ENCODE measurements around the gene RAB1B.
"Not testable (repeated sequence)": the region's sequence is repeated elsewhere in the genome, so short reads cannot be mapped to it uniquely, and the experiment has no call there.

The RAB1B gene

DNA sequence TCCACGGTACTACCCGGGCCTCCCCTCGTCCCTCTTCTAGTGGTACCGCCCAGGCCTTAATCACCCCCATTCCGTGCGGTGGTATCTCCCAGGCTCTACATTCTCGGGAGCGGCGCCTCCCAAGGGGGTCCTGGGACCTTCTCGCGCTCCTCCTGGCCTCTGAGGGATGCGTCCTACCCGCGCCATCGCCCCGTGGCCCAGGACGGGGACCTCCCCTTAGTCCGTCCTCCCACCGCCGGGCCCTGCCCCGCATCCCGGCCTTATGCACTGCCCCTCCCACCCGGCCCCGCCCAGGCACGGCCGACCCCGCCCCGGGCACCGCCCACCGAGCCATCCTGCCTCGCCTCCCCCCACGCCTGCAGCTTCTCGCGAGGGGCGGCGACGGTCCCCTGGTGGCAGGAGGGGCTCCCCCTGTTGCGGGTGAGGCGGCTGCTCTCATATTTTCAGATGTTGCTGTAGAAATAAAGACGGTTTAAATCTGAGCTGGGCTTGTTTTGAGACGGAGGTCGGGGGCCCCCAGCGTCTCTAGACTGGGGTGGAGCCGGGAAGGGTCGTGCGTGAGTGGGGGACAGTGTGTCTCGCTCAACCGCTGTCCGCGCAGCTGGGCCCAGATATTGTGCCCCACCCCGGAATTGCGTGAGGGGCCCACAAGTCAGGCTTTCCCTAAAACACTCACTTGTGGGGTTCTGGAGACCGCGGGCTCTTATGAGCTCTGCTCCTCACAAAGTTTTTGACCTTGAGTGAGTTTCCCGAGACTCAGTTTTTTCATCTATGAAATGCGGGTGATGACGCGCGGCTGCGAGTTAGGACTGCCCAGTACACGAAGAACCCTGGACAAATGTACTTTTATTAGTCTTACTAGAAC, 828 bp upstream of the RAB1B start:
- peak; percentile 65 for DNase-seq

DNA sequence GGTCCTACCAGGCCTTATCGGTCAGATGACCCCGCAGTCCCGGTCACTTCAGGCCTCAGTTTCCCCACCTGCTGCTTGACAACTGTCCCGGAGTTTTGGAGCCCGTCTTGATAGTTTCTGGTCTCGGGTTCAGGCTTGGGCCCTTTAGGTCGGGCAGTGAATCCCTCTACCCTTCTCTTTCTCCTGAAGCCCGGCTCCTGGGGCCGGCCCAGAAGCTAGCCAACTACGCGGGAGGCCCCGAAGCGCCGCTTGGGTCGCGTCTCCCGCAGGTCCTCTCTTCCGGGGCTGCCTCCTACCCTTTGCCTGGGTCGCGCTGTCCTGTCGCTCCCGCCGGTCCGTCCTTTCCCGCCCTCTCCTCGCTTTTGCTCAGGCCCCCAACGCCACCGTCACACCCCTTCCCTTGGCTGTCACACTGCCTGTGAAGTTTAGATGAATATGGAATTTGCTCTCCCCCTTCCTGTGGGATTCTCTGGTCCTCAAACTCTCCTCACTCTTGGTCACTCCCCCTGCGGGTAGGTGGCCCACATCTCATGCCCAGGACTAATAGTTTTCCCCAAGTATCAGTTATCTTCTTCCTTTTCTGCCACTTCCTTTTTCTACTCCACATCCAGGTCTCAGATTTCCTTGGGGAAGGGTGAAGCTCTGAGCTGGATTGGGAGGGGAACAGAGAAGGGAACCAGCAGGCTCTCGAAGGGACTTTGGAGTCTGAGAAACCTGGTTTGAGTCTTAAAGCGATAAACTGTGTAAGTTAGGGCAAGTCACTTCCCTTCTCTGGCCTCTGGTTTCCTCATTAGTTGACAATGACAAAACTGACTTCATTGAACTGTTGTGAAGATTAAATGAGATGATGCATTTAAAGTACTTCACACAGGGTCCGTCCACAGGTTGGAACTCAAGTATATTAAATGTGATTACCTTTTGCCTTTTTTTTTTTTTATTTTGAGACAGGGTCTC, 790 bp downstream of the RAB1B start:
- DNase-seq: no peak

DNA sequence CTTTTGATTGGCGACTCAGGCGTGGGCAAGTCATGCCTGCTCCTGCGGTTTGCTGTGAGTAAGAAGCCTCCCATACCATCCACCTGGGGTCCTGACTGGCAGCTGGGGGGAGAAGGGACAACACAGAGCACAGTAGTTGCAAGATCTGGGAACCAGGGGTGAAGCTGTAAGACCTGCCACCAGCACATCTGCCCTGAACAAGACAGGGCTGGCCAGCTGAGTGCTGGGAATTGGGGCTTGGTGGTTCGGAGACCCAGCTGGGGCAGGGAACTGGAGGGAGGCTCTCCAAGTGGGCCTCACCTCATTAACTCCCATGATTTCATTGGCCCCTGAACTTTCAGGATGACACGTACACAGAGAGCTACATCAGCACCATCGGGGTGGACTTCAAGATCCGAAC, 3.4 kb downstream of the RAB1B start:
- DNase-seq: no peak

DNA sequence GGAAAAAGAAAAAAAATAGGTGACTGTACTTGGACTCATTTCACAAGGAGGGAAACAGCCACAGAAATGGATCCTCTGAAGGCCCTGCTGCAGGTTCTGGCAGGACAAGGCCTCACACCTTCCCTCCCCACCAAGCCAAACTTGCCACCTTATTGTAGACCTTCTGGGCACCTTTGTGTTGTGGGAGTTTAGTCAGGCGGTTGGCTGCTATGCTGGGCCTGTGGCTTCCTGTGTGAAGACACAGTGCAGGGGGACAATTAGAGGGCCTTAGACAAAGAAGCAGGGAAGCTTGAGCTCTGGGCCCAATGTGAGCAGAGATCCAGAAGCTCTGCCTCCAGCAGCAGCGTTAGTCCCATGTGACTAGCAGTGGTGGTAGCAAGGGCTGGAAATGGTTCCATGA, 4.2 kb downstream of the RAB1B start:
- DNase-seq: no peak

DNA sequence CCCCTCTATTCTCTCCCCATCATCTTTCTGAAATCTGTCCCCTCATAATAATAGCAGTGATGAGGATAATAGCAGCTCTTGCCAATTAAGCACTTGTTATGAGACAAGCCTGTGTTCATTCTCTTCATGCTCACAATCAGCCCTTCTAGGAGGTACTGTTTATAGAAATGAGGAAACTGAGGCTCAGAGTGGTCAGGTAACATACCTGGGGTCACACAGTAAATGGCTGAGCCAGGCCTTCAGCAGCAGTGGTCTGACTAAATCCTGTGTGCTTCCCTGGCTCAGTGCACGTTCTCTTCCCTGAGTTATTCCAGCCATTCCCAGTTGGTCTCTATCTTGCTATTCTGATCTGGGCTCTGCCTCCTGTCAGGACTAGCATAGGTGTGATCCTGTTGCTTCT, 5.8 kb downstream of the RAB1B start:
- no peak for DNase-seq

DNA sequence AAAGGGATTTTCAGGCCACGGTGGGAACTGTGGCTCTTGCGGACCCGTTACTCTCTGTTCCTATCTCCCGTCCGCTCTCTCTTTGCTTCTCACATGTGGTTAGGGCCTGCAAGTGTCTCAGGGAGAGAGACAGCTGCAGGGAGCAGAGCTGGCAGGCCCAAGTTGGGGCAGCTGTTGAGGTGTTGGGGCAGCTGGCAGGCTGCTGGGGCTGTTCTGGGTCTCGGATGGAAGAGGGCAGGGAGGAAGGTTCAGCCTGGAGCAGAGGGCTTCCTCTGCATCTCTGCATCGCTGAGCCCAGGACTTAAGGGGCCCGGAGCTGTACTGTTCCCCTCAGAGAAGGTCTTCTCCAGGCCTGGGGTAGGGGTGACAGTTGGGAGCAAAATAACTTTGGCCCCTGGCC, 7.0 kb downstream of the RAB1B start:
- DNase-seq: no peak

DNA sequence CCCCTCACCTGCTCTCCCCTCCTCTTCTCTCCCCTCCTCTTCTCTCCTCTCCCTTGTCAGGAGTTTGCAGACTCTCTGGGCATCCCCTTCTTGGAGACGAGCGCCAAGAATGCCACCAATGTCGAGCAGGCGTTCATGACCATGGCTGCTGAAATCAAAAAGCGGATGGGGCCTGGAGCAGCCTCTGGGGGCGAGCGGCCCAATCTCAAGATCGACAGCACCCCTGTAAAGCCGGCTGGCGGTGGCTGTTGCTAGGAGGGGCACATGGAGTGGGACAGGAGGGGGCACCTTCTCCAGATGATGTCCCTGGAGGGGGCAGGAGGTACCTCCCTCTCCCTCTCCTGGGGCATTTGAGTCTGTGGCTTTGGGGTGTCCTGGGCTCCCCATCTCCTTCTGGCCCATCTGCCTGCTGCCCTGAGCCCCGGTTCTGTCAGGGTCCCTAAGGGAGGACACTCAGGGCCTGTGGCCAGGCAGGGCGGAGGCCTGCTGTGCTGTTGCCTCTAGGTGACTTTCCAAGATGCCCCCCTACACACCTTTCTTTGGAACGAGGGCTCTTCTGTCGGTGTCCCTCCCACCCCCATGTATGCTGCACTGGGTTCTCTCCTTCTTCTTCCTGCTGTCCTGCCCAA, 7.7 kb downstream of the RAB1B start:
- no peak for DNase-seq

DNA sequence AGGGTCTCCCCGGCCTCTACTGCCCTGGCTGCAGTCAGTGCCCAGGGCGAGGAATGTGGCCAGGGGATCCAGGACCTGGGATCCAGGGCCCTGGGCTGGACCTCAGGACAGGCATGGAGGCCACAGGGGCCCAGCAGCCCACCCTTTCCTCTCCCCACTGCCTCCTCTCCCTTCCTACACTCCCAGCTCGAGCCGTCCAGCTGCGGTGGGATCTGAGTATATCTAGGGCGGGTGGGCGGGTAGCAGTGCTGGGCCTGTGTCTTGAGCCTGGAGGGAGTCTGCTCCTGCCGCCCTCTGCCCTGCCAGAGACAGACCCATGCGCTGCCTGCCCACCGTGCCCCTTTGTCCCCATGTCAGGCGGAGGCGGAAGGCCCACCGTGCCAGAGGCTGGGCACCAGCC, 8.2 kb downstream of the RAB1B start:
- DNase-seq: not testable (repeated sequence)

DNA sequence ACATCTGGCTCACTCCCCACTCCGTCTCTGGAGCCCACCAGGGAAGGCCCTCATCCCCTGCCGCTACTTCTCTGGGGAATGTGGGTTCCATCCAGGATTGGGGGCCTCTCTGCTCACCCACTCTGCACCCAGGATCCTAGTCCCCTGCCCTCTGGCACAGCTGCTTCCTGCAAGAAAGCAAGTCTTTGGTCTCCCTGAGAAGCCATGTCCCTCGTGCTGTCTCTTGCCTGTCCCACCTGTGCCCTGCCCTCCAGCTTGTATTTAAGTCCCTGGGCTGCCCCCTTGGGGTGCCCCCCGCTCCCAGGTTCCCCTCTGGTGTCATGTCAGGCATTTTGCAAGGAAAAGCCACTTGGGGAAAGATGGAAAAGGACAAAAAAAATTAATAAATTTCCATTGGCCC, 8.6 kb downstream of the RAB1B start:
- not testable (repeated sequence) for DNase-seq

DNA sequence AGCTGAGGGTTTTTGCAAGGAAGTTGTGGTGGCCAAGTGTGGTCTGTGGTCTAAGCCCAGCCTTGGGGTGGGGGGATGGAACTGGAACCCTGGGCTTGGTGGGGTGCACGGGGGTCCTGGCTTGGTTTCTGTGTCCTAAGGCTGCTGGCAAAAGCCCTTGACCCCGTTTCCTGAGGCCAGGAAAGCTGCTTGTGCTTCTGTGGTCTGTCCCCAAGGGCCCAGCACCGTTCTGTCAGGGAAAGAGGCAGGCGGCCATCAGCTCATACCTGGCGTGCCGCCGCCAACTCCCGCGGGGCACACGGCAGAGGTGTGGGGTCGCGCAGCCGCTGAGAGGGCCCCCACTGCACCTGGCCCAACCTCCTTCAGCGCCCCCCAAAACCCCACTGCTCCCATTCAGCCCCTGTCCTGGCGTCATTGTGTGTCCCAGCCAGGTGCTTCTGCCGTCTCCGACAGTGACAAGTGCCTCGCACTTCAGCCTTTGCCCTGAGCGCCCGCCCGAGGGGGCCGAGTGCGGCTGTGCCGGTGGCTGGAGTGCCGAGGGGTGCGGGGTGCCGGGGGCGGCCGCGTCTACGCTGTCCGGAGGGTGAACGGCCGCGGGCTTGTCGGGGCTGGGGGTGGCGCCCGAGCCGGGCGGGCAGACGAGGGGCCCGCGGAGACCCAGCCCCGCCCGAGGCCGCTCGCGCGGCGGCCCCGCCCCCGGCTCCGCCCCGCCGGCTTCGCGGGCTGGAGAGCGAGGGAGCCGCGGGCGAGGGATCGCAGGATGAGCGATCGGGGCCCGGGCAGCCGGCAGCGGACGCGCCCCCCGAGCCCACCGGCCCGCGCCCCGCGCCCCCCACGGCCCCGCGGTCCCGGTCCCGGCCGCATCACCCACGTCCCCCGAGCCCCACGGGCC, 9.3 kb downstream of the RAB1B start, which contains the start of gene CNIH2:
TSS of gene CNIH2 (plus strand) at position 705 of the 892 bp plus-strand sequence. CDS start 282 bp downstream, outside the sequence.
- DNase-seq: no peak

DNA sequence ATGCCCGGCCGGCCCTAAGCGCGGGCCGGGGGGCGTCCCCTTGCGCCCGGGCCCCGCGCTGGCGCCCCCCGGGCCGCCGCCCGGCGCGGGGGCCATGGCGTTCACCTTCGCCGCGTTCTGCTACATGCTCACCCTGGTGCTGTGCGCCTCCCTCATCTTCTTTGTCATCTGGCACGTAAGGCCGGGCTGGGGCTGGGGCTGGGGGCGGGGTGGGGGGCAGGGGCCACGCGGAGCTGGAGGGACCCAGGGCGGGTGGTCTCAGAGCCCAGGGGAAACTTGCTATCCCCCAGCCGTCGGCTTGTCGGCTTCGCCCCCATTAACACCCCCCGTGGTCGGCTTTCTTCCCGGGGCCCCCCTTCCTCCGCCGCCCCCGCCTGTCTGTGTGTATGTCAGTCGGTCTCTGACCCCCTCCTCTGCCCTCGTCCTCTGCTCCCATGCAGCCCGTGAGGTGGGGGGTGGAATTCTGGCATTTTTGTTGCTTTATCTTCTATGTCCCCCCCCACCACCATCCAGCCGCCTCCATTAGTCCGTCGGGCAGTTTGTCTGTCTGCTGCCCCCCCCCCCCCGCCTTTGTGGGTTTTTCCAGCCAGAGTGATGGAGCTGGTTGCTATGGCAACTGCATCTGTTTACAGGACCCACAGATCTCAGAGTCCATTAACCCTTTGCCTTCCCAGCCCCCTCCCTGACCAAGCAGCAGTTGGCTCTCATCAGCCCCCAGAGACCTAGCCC, 10.1 kb downstream of the RAB1B start:
- no peak for DNase-seq

DNA sequence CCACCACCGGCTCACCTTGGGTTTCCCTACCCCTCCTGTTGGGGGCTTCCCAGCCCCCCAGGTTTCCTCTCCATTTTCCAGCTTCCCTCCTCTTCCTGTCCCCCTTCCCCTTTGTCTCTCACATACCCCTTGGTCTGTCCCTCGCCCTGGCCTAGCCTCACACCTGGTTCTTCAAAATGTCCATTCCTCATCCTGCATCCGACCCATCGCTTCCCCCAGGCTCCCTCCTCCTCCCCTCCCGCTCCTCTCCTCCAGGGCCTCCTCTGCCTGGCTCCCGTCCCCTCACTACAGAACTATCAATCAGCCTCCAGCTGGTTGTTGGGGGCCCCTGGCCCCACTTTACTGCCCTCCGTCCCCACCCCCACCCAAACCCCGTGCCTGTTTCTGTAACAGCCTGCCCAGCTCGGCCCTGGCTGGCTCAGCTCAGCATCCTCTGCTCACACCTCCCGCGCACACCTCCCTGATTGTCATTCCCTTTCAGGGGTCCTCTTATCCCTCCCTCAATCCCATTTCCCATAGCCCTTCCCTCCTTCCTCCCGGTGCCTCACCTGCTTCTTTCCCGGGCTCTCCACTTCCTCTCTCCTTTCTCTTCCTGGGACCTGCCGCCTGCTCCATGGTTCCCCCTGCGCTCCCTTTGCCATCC, 10.8 kb downstream of the RAB1B start:
- DNase-seq: no peak

DNA sequence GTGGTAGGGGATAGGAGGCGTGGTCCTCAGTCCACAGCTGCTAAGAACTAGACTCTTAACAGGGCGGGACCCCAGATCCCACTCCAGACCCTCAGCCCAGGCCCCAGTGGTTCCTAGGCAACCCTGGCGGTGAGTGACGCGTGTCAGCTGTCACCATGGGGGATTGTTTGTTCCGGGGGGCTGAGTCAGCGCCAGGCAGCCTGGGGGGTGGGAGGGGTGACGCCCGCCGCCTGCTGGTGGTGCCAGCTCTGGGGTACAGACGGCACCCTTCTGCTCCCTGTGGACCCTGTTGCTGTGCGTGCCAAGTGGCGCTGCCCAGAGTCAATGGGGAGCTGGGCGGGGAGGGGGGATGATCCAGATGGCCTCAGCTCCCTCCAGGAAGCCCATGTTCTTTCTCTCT, 12.0 kb downstream of the RAB1B start:
- DNase-seq: no peak

DNA sequence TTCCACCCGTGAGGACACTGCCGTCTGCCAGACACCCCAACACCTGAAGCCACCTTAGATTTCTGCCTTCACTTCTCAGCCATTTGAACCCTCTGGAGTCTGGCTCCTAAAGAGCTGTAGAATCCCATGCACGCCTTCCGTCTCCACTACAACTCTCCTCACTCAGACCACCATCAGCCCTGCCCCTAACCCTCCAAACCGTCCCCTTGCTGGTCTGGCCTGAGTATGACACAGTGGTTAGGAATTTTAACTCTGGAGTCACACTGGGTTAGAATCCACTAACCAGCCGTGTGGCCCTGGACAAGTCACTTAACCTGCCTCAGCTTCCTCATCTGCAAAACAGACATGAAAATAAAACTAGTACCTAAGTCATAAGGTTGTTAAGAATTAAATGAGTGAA, 12.6 kb downstream of the RAB1B start:
- DNase-seq: no peak

DNA sequence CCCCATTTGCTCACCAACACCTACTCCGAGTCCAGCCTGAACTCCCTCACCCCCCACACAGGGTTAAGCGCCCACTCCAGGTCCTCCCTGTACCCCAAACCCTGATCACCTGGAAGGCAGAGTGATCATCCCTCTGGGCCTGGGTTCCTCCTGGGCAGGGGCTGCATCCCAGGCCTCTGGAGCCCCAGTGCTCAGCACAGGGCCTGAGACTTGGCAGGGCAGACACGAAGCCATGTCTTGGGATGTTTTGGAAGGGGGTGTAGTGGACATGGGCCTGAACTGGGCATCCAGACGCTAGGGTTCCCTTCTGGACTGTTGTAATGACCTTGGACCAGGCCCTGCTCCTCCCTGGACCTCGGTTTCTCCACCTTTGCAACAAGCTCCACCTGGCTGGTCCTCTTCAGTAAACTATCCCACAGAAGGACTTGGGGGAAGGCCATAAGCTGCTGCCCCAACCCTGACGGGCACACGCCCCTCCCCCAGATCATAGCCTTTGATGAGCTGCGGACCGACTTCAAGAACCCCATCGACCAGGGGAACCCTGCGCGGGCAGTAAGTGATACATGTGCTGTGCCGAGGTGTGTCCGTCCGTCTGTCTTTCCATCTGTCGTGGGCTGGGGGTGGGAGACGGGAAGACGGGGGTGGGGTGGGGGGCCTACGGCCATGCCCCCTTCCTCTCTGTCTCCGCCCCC, 13.5 kb downstream of the RAB1B start:
- DNase-seq: no peak

DNA sequence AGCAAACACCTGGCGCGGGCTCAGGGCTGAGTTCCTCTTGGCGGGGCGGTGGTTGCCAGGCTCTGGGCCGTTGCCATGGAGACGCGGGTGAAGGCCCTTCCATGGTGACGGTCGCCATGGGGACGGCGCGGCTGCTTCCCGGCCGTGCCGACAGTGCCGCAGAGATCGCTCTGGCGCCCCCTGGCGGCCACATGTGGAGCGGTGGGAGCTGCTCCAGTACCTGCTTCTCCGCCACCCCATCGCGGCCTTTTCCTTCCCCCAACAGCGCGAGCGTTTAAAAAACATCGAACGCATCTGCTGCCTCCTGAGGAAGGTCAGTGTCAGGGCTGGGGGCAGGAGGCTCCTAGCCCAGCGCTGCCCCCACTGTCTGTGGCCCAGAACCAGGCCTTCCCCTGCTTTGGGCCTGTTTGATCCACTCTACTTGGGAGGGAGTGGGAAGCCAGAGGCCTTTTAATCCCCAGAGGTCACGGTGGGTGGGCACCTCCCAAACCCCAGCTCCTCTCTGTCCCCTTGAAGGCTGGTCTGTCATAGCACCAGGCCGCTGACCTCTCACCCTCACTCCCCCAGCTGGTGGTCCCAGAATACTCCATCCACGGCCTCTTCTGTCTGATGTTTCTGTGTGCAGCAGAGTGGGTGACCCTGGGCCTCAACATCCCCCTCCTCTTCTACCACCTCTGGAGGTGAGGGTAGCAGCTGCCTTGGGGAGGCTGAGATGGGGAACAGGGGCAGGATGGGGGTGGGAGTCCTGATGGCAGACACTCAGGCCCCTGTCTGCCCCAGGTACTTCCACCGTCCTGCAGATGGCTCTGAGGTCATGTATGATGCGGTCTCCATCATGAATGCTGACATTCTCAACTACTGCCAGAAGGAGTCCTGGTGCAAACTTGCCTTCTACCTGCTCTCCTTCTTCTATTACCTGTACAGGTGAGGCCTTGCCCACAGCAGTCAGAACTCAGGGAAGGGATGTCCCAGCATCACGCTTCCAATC, 14.3 kb downstream of the RAB1B start:
- DNase-seq: peak; percentile 98

DNA sequence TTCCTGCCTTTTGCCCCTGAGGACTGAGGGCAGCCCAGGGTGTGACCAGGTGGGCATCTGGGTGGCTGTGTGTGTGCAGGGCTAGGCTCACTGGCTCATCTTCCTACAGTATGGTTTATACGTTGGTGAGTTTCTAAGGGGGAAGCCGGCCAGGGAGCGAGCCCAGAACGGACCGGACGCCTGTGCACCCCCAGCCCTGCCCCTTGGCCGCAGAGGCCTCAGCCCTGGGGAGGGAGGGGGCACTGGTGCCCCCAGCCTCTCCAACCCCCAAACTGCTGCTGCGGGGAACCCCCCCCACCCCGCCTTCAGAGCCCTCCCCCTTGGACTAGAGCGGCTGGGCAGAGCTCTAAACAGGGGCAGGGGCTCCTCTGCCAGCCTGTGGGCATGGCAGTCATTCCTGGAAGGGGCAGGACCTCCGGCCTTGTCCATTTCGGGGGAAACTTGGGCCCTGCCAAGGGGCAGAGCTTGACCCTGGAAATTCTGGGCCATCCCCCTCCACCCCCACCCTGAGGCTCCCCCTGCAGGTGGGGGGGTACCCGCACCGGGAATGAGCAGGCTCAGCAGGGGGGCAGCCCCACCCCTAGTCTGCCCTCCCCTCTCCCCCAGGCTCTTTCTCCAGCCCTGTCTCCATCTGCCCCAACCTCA, 15.1 kb downstream of the RAB1B start:
- DNase-seq: no peak

DNA sequence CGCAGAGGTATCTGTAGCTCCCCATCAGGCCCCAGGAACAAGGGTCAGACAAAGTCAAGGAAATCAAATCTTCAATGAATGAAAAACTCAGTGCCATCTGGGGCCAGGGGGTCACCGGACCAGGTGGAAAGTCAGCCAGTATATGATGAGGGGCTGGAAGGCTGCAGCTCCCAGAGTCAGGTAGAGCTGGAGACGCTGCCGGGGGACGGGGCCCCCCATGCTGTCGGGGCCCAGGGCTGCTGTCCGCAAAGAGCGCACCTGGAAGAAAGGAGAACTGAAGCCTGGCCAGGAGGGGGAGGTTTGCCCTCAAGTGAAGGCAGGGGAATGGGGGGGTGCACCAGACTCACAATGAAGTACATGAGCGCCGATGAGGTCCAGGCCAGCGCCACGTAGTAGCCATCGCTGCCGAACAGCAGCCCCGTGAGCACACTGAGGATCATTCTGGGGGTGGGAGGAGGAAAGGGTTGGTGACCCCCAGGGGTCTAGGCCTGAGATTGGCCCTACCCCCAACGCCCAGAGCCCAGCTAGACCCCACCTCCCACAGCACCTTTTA, 16.2 kb downstream of the RAB1B start:
- no peak for DNase-seq
